H1 (cell line): ENCODE measurements around the gene CCL24. TPM values are rescaled to one million over a fixed set of nuclear protein-coding genes. Genes with fewer than 3 reads are reported as not detected.

Source experiments
- FOSL1 ChIP-seq: IDR thresholded peaks from 2 replicates; pipeline ENCODE4 v1.6.1; 2011; ENCODE audit warnings: mild to moderate bottlenecking, low read depth, low read length, moderate library complexity; ENCODE audit not compliant: insufficient read depth
- SAP30 ChIP-seq: fragments of 300-600 bp; sonication (generic); IDR thresholded peaks from 2 replicates; pipeline ENCODE4 v1.7.1; 2012; ENCODE audit warnings: low read length, moderate library complexity, mild to moderate bottlenecking, inconsistent platforms; ENCODE audit not compliant: insufficient read depth, insufficient replicate concordance
- SIRT6 ChIP-seq: IDR thresholded peaks from one replicate; pipeline ENCODE4 v1.7.1; 2012; ENCODE audit warnings: low read length, inconsistent platforms
- SP1 ChIP-seq: IDR thresholded peaks from 2 replicates; pipeline ENCODE4 v1.6.1; 2011; ENCODE audit warnings: low read depth, low read length
- polyA plus RNA-seq, 7 experiments: library from polyadenylated mRNA; depleted of rRNA in 3 of 7; stranded (reverse) in 5 of 7; unstranded in 2 of 7; fragments of >200 nt in 5 of 7; fragments of 200-250 nt in 2 of 7; gene quantifications; 1 replicate in 5 of 7; 2 replicates in 1 of 7; 4 replicates in 1 of 7; pipeline versions ENCODE4 v1.2.1 to v1.2.3, GENCODE V29; 2011 to 2013; ENCODE audit warnings: missing spikeins in 2 of 7, mixed read lengths in 2 of 7
- total RNA-seq: library from RNA; stranded (reverse); fragmentation: NEBNext Ultra II Directional; extraction: Animal tissue kit (Norgen Biotek cat#: 25700); gene quantifications from 2 replicates; pipeline ENCODE4 v1.2.1, GENCODE V29; 2021

Gene CCL24
- total and polyA plus RNA-seq, 2 of the 8 experiments (the other 6 are each of a cell fraction or from before 2014, with no cell fraction given), result not detected

DNA sequence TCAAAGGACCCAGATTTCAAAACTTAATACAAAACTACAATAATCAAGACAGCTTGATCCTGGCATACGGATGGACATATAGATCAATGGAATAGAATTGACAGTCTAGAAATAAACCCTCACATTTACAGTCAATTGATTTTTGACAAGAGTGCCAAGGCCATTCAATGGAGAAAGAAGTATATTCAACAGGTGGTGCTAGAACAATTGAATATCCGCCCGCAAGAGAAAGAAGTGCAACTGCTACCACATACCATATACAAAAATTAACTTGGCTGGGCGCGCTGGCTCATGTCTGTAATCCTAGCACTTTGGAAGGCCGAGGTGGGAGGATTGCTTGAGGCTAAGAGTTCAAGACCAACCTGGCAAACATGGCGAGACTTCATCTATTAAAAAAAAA, 23.2 kb upstream of the CCL24 start (continued):
- TF ChIP-seq SAP30 (no peak), FOSL1 (no peak), SIRT6 (no peak), SP1 (no peak)
